ENCODE results near the gene RSRC1.

DNA sequence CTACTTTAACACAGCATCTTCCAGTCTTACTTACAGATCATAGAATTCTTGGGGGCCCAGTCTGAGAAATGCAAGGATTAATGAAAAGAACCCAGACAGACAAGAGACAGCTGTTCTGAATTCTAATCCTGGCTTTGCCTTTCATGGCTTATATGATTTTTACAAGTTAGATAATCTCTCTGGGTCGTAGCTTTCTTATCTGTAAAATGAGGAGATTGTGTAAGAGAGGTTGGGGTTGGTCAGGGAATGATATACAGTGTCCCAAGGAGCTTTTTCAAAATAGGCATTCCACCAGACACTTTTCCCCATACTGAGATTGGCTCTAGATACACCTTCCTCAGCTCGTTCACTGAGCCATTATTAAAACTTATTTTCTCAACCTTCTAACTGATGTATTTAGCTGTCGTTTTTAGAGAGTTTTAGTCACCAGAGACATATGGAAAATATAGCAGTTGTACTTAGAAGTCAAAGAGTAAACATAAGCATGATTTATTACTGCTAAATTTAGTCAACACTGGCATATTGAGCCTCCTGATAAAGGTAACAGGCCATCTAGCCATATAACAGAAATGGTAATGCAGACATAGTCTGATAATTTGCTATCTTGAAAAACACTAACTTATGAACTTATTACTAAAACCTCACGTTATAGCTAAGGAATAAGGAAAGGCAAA, 298.1 kb downstream of the RSRC1 start:
- TF ChIP-seq, protein P1, sequence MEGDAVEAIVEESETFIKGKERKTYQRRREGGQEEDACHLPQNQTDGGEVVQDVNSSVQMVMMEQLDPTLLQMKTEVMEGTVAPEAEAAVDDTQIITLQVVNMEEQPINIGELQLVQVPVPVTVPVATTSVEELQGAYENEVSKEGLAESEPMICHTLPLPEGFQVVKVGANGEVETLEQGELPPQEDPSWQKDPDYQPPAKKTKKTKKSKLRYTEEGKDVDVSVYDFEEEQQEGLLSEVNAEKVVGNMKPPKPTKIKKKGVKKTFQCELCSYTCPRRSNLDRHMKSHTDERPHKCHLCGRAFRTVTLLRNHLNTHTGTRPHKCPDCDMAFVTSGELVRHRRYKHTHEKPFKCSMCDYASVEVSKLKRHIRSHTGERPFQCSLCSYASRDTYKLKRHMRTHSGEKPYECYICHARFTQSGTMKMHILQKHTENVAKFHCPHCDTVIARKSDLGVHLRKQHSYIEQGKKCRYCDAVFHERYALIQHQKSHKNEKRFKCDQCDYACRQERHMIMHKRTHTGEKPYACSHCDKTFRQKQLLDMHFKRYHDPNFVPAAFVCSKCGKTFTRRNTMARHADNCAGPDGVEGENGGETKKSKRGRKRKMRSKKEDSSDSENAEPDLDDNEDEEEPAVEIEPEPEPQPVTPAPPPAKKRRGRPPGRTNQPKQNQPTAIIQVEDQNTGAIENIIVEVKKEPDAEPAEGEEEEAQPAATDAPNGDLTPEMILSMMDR (IDR thresholded peaks at IDR 0.05; ENCODE audit: poor library complexity): no peak
- no peak for TF ChIP-seq EZH2 (IDR thresholded peaks at IDR 0.05; ENCODE audit: borderline replicate concordance)
- TF ChIP-seq EZH2phosphoT487 (IDR thresholded peaks at IDR 0.05; ENCODE audit: low read depth, severe bottlenecking, unreplicated experiment): no peak

Data from hepatocyte (in vitro differentiated cells).